GM12878 (cell line): ENCODE results near the gene ZC3H8.

ENCODE experiments used
- BACH1 ChIP-seq: fragments of 450-650 bp; IDR thresholded peaks from 2 replicates; pipeline ENCODE4 v1.6.1; 2017; ENCODE audit warnings: mild to moderate bottlenecking, borderline replicate concordance
- BHLHE40 ChIP-seq, 2 experiments: fragments of 450-650 bp in 1 of 2; IDR thresholded peaks; 2 replicates each; pipeline ENCODE4 v1.6.1; 2011 to 2017; ENCODE audit warnings: low read depth in 2 of 2, borderline replicate concordance in 1 of 2, improper control_type of control experiment in 1 of 2, low read length in 1 of 2, mild to moderate bottlenecking in 1 of 2
- CHD1 ChIP-seq: IDR thresholded peaks from 2 replicates; pipeline ENCODE4 v1.6.1; 2012; ENCODE audit warnings: low read depth, low read length, improper control_type of control experiment
- CREB1 ChIP-seq: IDR thresholded peaks from 2 replicates; pipeline ENCODE4 v1.6.1; 2012; ENCODE audit warnings: low read depth, mild to moderate bottlenecking, inconsistent platforms
- EZH2 ChIP-seq: IDR thresholded peaks from 2 replicates; pipeline ENCODE4 v1.6.1; 2012; ENCODE audit warnings: low read depth, mild to moderate bottlenecking, control low read depth, inconsistent platforms, low read length, borderline replicate concordance; ENCODE audit not compliant: control insufficient read depth
- JUNB ChIP-seq: IDR thresholded peaks from 2 replicates; pipeline ENCODE4 v1.6.1; 2016; ENCODE audit warnings: antibody characterized with exemption, mild to moderate bottlenecking
- TAF1 ChIP-seq: IDR thresholded peaks from 2 replicates; pipeline ENCODE4 v1.6.1; 2011; ENCODE audit warnings: mild to moderate bottlenecking, low read depth, low read length, borderline replicate concordance
- ZNF384 ChIP-seq: IDR thresholded peaks from 2 replicates; pipeline ENCODE4 v1.6.1; 2012; ENCODE audit warnings: low read depth, mild to moderate bottlenecking, low read length, improper control_type of control experiment, borderline replicate concordance
- TF ChIP-seq, protein P1 (sequence below), 3 experiments: IDR thresholded peaks in 2 of 3; conservative IDR thresholded peaks in 1 of 3; 2 replicates each; pipeline ENCODE4 v1.5.1; 2011; ENCODE audit warnings: low read depth in 3 of 3, low read length in 3 of 3, mild to moderate bottlenecking in 3 of 3, control low read depth in 2 of 3, moderate library complexity in 2 of 3, inconsistent platforms in 1 of 3, mixed read lengths in 1 of 3; ENCODE audit not compliant: control insufficient read depth in 2 of 3, insufficient read depth in 1 of 3; ENCODE audit errors: extremely low read depth in 1 of 3
- TF ChIP-seq, protein P2 (sequence below): IDR thresholded peaks from 2 replicates; pipeline ENCODE4 v1.6.1; 2012; ENCODE audit warnings: low read length, inconsistent platforms
- TF ChIP-seq, protein P3 (sequence below): IDR thresholded peaks from 2 replicates; pipeline ENCODE4 v1.6.1; 2011; ENCODE audit warnings: borderline replicate concordance, low read depth, mild to moderate bottlenecking, moderate library complexity, mixed read lengths, low read length; ENCODE audit not compliant: insufficient read depth; ENCODE audit errors: extremely low read length
- TF ChIP-seq, protein P4 (sequence below): IDR thresholded peaks from 2 replicates; pipeline ENCODE4 v1.6.1; 2011; ENCODE audit warnings: low read depth, low read length, improper control_type of control experiment, borderline replicate concordance

DNA sequence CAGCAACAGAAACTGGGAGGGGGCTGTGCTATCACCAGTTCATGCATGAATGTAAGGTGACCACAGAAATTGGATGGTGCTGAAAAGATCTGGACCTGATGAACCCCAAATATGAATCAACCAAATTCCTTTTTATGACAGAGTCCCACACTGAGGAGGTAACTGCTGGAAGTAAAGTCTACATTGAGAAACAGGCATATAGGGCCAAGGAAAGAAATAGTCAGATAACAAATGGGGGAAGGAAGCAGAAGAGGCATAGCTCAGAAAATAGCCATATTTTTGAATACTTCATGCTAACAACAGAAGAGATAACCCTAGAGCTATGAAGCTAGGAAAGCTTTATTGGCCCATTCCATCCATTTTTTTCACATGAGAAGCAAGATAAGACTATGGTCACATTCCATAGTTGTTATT, 46.3 kb upstream of the ZC3H8 start:
- no peak for TF ChIP-seq CREB1
- TF ChIP-seq ZNF384: no peak
- TF ChIP-seq, protein P1, sequence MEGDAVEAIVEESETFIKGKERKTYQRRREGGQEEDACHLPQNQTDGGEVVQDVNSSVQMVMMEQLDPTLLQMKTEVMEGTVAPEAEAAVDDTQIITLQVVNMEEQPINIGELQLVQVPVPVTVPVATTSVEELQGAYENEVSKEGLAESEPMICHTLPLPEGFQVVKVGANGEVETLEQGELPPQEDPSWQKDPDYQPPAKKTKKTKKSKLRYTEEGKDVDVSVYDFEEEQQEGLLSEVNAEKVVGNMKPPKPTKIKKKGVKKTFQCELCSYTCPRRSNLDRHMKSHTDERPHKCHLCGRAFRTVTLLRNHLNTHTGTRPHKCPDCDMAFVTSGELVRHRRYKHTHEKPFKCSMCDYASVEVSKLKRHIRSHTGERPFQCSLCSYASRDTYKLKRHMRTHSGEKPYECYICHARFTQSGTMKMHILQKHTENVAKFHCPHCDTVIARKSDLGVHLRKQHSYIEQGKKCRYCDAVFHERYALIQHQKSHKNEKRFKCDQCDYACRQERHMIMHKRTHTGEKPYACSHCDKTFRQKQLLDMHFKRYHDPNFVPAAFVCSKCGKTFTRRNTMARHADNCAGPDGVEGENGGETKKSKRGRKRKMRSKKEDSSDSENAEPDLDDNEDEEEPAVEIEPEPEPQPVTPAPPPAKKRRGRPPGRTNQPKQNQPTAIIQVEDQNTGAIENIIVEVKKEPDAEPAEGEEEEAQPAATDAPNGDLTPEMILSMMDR (IDR thresholded peaks at IDR 0.05 in 2 of 3, conservative IDR thresholded peaks at IDR 0.05 in 1 of 3; ENCODE audit: control insufficient read depth in 2 of 3, extremely low read depth in 1 of 3, insufficient read depth in 1 of 3, low read depth in 3 of 3, low read length in 3 of 3): no peak
- TF ChIP-seq, protein P2, sequence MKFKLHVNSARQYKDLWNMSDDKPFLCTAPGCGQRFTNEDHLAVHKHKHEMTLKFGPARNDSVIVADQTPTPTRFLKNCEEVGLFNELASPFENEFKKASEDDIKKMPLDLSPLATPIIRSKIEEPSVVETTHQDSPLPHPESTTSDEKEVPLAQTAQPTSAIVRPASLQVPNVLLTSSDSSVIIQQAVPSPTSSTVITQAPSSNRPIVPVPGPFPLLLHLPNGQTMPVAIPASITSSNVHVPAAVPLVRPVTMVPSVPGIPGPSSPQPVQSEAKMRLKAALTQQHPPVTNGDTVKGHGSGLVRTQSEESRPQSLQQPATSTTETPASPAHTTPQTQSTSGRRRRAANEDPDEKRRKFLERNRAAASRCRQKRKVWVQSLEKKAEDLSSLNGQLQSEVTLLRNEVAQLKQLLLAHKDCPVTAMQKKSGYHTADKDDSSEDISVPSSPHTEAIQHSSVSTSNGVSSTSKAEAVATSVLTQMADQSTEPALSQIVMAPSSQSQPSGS: no peak
- TF ChIP-seq, protein P3, sequence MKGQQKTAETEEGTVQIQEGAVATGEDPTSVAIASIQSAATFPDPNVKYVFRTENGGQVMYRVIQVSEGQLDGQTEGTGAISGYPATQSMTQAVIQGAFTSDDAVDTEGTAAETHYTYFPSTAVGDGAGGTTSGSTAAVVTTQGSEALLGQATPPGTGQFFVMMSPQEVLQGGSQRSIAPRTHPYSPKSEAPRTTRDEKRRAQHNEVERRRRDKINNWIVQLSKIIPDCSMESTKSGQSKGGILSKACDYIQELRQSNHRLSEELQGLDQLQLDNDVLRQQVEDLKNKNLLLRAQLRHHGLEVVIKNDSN: no peak
- no peak for TF ChIP-seq BHLHE40 (IDR thresholded peaks at IDR 0.05; ENCODE audit: borderline replicate concordance in 1 of 2, low read depth in 2 of 2, low read length in 1 of 2)
- TF ChIP-seq JUNB: no peak
- TF ChIP-seq EZH2: no peak
- TF ChIP-seq TAF1: no peak
- no peak for TF ChIP-seq CHD1
- no peak for TF ChIP-seq BACH1
- TF ChIP-seq, protein P4, sequence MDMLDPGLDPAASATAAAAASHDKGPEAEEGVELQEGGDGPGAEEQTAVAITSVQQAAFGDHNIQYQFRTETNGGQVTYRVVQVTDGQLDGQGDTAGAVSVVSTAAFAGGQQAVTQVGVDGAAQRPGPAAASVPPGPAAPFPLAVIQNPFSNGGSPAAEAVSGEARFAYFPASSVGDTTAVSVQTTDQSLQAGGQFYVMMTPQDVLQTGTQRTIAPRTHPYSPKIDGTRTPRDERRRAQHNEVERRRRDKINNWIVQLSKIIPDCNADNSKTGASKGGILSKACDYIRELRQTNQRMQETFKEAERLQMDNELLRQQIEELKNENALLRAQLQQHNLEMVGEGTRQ: no peak
